GM21390 (cell line): ENCODE measurements around the gene WDR7.
"Not testable (repeated sequence)": the region's sequence is repeated elsewhere in the genome, so short reads cannot be mapped to it uniquely, and the experiment has no call there.

Experiments used
- ATAC-seq: cut with Tn5 transposase; IDR thresholded peaks from one replicate; pipeline ENCODE4 v1.9.1; 2021; ENCODE audit not compliant: unreplicated experiment

WDR7 gene

DNA sequence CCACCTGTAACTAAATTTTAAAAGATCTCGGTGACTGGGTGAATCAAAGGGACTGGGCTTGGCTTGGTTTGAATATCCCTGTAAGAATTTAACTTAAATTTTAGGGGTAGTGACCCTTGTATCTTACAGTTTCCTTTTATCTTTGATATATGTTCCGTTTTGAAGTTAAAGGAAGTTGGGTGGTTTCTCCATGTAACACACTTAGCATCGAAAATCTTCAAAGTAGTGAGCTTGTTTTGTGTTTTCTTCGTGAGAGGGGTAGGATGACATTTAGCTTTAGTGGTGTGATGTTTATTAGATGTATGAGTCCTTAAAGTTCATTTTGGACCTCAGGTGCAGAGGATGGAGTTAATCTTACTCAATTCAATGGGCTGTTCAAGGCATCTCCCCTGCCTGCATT is 1.6 kb downstream of the WDR7 start:
- ATAC-seq: no peak

DNA sequence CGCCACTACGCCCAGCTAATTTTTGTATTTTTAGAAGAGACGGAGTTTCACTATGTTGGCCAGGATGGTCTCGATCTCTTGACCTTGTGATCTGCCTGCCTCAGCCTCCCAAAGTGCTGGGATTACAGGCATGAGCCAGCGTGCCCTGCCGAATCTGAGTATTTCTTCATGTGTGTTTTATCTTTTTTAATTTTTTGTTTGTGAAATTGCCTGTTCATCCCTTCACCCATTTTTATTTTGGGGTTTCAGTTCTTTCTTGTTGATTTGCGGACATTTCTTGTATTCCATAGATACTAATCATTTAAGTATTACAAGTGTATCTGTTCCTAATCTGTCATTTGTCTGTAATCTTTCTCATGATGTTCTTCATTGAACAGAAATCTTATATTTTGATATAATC is 3.1 kb downstream of the WDR7 start:
- ATAC-seq: not testable (repeated sequence)

DNA sequence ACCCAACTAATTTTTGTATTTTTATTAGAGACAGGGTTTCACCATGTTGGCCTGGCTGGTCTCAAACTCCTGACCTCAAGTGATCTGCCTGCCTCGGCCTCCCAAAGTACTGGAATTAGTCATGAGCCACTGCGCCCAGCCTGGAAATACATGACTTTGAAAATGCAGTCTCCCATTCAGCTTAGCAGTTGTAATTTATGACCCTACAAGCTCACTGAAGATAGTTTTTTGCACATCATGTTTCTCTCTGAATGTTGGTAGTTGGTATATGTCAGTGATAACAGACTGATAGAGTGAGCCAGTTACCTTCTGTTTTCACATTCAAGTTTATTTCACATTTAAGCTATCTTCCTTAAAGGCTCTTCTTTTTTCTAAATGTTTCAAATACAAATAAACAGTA is 7.1 kb downstream of the WDR7 start:
- ATAC-seq: no peak

- ATAC-seq: no peak
Observed at GRCh38 chr18:56659111-56659510, 8.0 kb downstream of the WDR7 start.

DNA sequence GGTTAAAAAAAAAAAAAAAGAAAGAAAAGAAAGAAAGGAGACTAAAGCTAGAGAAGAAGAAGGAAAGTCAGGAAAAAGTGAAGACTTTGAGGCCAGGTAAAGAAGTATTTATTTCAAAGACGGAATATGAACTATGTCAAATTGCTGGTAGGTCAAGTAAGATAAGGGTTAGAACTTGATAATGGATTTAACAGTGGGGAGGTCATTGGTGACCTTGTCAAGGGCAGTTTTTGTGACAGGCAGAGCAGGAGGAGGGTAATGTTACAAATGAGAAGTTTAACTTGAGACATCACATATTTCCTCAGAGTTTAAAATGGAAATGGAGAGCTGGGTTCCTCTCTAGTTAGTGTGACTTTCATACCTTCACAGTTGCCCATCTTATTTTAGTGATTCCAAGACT is 9.5 kb downstream of the WDR7 start:
- no peak for ATAC-seq

GRCh38 chr18:56661360-56662062 is 10.4 kb downstream of the WDR7 start:
- no peak for ATAC-seq

GRCh38 chr18:56662063-56662408 is 10.9 kb downstream of the WDR7 start:
- ATAC-seq: no peak

DNA sequence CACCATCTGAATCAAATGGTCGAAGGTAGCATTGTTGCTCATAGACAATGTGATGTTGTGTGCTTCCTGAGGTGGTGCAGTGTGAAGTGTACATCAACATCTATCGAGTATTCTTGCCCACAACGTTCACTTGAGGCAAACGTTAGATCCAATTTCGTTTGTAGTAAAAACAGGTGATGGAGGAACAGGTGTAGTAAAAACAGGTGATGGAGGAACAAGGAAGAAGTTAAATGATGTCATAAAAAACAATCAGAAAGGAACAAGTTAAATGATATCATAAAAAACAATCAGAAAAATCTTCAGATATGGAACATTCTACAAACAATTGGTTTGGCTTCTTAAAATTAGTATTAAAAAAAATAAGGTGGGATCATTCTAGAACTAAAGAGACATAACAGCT is 11.3 kb downstream of the WDR7 start:
- ATAC-seq: no peak

DNA sequence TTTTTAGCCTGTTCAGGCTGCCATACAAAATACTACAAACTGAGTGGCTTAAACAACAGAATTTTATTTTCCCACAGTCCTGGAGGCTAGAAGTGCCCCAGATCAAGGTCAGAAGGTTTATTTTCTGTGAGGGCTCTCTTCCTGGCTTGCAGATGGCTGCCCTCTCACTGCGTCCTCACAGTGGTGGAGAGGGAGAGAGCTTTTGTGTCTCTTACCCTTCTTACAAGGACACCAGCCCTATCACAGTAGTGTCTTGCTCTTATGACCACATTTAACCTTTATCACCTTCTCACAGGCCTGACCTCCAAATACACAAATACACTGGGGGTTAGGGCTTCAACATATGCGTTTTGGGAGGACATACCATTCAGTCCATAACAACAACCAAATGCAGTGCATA is 11.7 kb downstream of the WDR7 start:
- ATAC-seq: no peak

DNA sequence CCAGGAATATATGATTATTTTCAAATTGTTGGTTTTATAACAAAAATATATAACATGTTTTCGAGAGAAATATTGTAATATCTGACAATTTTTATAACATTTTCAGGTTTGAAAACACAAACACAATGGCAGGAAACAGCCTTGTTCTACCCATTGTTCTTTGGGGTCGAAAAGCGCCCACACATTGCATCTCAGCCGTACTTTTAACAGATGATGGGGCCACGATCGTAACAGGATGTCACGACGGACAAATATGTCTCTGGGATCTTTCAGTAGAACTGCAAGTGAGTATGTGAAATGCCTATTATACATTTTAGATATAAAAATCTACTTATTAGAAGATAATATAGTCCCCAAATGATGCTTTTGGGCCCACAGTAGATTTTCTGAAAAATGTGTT is 21.2 kb downstream of the WDR7 start:
- no peak for ATAC-seq

GRCh38 chr18:56672981-56673380 is 21.8 kb downstream of the WDR7 start:
- no peak for ATAC-seq

GRCh38 chr18:56676639-56677038 is 25.5 kb downstream of the WDR7 start:
- ATAC-seq: no peak

- ATAC-seq: no peak
Observed at GRCh38 chr18:56678836-56679565, 27.8 kb downstream of the WDR7 start.

GRCh38 chr18:56684277-56684676 is 33.1 kb downstream of the WDR7 start:
- ATAC-seq: no peak

GRCh38 chr18:56691530-56691929 is 40.4 kb downstream of the WDR7 start:
- no peak for ATAC-seq

DNA sequence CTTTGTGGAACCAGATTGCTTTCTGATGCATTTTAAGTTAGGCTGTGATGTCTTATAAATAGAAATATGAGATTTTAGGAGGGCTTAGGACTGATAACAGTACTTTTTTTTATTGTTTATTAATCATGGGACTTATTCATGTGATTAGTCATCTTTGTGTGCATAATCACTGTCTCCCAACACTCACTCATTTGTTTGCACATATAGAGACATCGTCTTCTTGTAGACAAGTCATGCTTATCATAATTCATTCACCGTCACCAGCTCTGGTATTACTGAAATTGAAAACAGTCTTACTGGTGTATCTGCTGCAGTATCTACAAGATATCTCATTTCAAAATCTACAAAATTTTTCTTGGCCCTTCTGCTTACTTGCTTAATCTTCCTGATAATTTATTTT is 45.8 kb downstream of the WDR7 start:
- ATAC-seq: no peak

DNA sequence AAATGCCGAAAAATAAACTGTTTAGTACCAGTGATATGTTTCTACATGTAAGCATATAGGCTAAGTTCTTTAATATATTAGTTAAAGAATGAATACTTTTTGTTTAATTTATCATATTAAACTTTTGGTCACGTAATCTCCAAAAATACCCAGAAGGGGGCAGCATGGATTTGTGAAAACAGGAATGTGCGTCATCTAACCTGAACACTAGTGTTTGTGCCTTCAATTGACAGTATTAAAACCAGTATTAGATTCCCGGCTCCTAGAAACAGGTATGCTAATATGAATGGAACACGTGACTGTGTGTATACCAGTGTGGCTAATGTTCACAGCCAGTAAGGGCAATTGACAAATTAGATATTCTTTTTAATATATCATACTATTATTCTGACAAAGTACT is 51.8 kb downstream of the WDR7 start:
- ATAC-seq: no peak

- ATAC-seq: peak; percentile 100
Observed at GRCh38 chr18:56709463-56709862, 58.3 kb downstream of the WDR7 start.

GRCh38 chr18:56711708-56712445 is 60.7 kb downstream of the WDR7 start:
- ATAC-seq: no peak

- no peak for ATAC-seq
Observed at GRCh38 chr18:56712761-56713160, 61.6 kb downstream of the WDR7 start.

GRCh38 chr18:56715121-56715520 is 64.0 kb downstream of the WDR7 start:
- ATAC-seq: no peak

DNA sequence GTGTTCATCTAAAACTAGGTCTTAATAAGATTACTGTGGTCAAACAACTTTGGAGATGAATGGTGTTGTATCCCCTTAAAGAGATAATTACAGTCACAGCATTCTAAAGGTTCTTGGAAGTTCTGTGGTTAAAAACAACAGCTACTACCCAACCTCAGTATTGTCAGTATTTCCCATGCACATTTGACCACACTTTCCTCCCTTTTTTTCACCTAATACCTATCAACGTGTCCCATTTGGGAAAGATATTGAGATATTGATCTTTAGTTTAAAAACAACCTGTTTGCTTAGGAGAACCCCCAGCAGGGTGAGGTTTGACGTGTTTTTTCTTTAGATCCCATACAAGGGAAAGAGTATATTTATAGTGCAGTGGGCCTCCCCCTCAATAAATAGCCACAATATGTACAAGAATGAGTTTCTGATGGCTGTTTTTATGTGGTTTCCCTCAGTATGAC is 65.6 kb downstream of the WDR7 start:
- ATAC-seq: no peak
